AG04450 (cell line): Measurements from ENCODE around the gene ZDHHC21. TPM values are rescaled to one million over a fixed set of nuclear protein-coding genes. Genes with fewer than 3 reads are reported as not detected.
A peak's percentile ranks its signal among the peaks of the same experiment; 100 is the strongest.
"Not testable (repeated sequence)": the region's sequence is repeated elsewhere in the genome, so short reads cannot be mapped to it uniquely, and the experiment has no call there.

Source experiments
- CTCF ChIA-PET: fragments of 300-600, 350-600 bp; formaldehyde crosslinking; extraction: SDS; loops from one replicate; lab custom pipeline; 2022; ENCODE audit warnings: antibody characterized with exemption, inconsistent platforms; lab: Charles Lee
- POLR2A ChIA-PET: fragments of 350-600 bp; formaldehyde crosslinking; extraction: SDS; loops from one replicate; lab custom pipeline; 2021; ENCODE audit warnings: antibody characterized with exemption, inconsistent platforms; lab: Yijun Ruan, JAX
- DNase-seq: peaks from one replicate; pipeline ENCODE4 v3.0.0-alpha.2; 2011; ENCODE audit warnings: low read depth, low spot score
- H3K27ac ChIP-seq: one replicate; pipeline ENCODE4 v1.5.1; 2012; ENCODE audit warnings: low read depth, low read length, control low read depth
- H3K27me3 ChIP-seq: one replicate; pipeline ENCODE4 v1.6.0; 2012; ENCODE audit warnings: low read length; ENCODE audit not compliant: control insufficient read depth, insufficient read depth
- H3K4me3 ChIP-seq: 2 replicates; pipeline ENCODE4 v1.5.1; 2011; ENCODE audit warnings: mild to moderate bottlenecking, low read depth, low read length, control low read depth
- H3K9me3 ChIP-seq: 2 replicates; pipeline ENCODE4 v1.5.1; 2012; ENCODE audit warnings: low read length; ENCODE audit not compliant: control insufficient read depth, insufficient read depth
- CTCF ChIP-seq: IDR thresholded peaks from 2 replicates; pipeline ENCODE4 v1.5.1; 2011; ENCODE audit warnings: low read depth, low read length, control low read depth, inconsistent platforms
- polyA plus RNA-seq: library from polyadenylated mRNA; depleted of rRNA; stranded (reverse); fragments of >200 nt; gene quantifications from 2 replicates; pipeline ENCODE4 v1.2.3, GENCODE V29; 2011

The ZDHHC21 gene
- polyA plus RNA-seq, 1 experiment = 6.6 TPM

- H3K27ac ChIP-seq = no peak overlapping the region
- no peaks in the 10 kb centered on the region for H3K27me3 ChIP-seq
- H3K4me3 ChIP-seq = no peak overlapping the region
- CTCF ChIA-PET = interaction anchor here (2.2 kb wide), 1 partner anchor 9 kb away, joined by 10 read pairs; no protein-coding TSS in a partner anchor
- no peak for TF ChIP-seq CTCF
- no peaks in the 10 kb centered on the region for H3K9me3 ChIP-seq
- DNase-seq = no peak
- POLR2A ChIA-PET = no interaction called here
Observed at GRCh38 chr9:14670718-14671117, 22.5 kb downstream of the ZDHHC21 start.

- CTCF ChIA-PET = interaction anchor here (3.8 kb wide), 1 partner anchor 11 kb away, joined by 45 read pairs; no protein-coding TSS in a partner anchor
Observed at GRCh38 chr9:14664022-14664421, 29.2 kb downstream of the ZDHHC21 start.

DNA sequence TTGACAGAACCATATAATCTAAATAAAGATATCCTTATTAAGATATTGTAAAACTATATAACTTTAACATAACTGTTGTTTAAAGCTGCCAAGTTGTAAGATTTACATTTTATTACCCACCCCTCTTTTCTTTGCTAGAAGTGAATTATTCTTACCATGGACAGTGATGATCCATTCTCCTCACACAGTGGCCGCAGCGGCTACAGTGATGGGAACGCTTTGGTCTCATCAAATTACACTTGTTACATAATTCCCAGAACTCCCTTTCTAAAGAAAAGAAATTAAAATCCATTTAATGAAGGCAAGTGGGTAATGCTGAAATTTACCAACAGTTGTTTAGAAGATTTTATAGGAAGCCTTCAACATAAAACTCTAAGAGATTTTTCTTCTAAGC lies 31.2 kb downstream of the ZDHHC21 start:
- Histone ChIP-seq H3K27ac (no peak overlapping the region), H3K9me3 (no peaks in the 10 kb centered on the region), H3K27me3 (no peaks in the 10 kb centered on the region), H3K4me3 (no peak overlapping the region)
- TF ChIP-seq CTCF = no peak
- ChIA-PET POLR2A (no interaction called here), CTCF (interaction anchor here (0.6 to 3.8 kb wide), 34 partner anchors 9 to 1628 kb away, joined by 3 to 49 read pairs (median 6); partner anchors contain the start of gene ZDHHC21)
- no peak for DNase-seq

More at GRCh38 chr9:14664022-14664421, 29.2 kb downstream of the ZDHHC21 start:
- H3K9me3 ChIP-seq, H3K27ac ChIP-seq, H3K4me3 ChIP-seq, DNase-seq, H3K27me3 ChIP-seq, POLR2A ChIA-PET: not testable (repeated sequence)

- peak; percentile 65 for TF ChIP-seq CTCF
- no peak overlapping the region for H3K4me3 ChIP-seq
- peak; percentile 4 for DNase-seq
- no peaks in the 10 kb centered on the region for H3K27me3 ChIP-seq
- no peak overlapping the region for H3K27ac ChIP-seq
- CTCF ChIA-PET = interaction anchor here (0.6 to 3.8 kb wide), 44 partner anchors 9 to 1627 kb away, joined by 3 to 49 read pairs (median 5); partner anchors contain the start of gene ZDHHC21
- H3K9me3 ChIP-seq = no peaks in the 10 kb centered on the region
- POLR2A ChIA-PET = no interaction called here
Observed at GRCh38 chr9:14661421-14662059, 31.7 kb downstream of the ZDHHC21 start.

GRCh38 chr9:14660721-14661120 lies 32.5 kb downstream of the ZDHHC21 start:
- H3K27ac ChIP-seq = no peak overlapping the region
- no peak for TF ChIP-seq CTCF
- DNase-seq = no peak
- no peak overlapping the region for H3K4me3 ChIP-seq
- POLR2A ChIA-PET = no interaction called here
- H3K9me3 ChIP-seq = no peaks in the 10 kb centered on the region
- no peaks in the 10 kb centered on the region for H3K27me3 ChIP-seq
- CTCF ChIA-PET = interaction anchor here (0.6 to 3.8 kb wide), 41 partner anchors 8 to 1626 kb away, joined by 3 to 49 read pairs (median 5); partner anchors contain the start of gene ZDHHC21
